Karpas-422 (cell line): ENCODE data around the gene STK24. TPM values are rescaled to one million over a fixed set of nuclear protein-coding genes. Genes with fewer than 3 reads are reported as not detected.
A peak's percentile ranks its signal among the peaks of the same experiment; 100 is the strongest.

ENCODE experiments used
- DNase-seq: peaks from one replicate; pipeline ENCODE4 v3.0.0-alpha.2; 2015
- H2AFZ ChIP-seq: fragments of 200-600 bp; sonication (generic); 2 replicates; pipeline ENCODE4 v1.6.1; 2014; ENCODE audit warnings: antibody characterized with exemption, low read length, mixed read lengths
- H3K27ac ChIP-seq: fragments of 200-600 bp; sonication (generic); 2 replicates; pipeline ENCODE4 v1.5.1; 2014; ENCODE audit warnings: mild to moderate bottlenecking, low read length, moderate library complexity
- H3K27me3 ChIP-seq: fragments of 200-600 bp; sonication (generic); 2 replicates; pipeline ENCODE4 v1.6.1; 2014; ENCODE audit warnings: low read length, mixed read lengths
- H3K36me3 ChIP-seq: fragments of 200-600 bp; sonication (generic); 2 replicates; pipeline ENCODE4 v1.6.1; 2014; ENCODE audit warnings: low read length, mixed read lengths; ENCODE audit not compliant: insufficient read depth
- H3K4me1 ChIP-seq: fragments of 200-600 bp; sonication (generic); 2 replicates; pipeline ENCODE4 v1.6.1; 2014; ENCODE audit warnings: mild to moderate bottlenecking, low read length, mixed read lengths
- H3K4me2 ChIP-seq: fragments of 200-600 bp; sonication (generic); 2 replicates; pipeline ENCODE4 v1.6.1; 2014; ENCODE audit warnings: low read length, low read depth, mild to moderate bottlenecking; ENCODE audit not compliant: poor library complexity, severe bottlenecking
- H3K4me3 ChIP-seq: fragments of 200-600 bp; sonication (generic); 2 replicates; pipeline ENCODE4 v1.5.1; 2014; ENCODE audit warnings: mild to moderate bottlenecking, antibody characterized with exemption, low read length, mixed read lengths
- H3K79me2 ChIP-seq: fragments of 200-600 bp; sonication (generic); 2 replicates; pipeline ENCODE4 v1.6.1; 2014; ENCODE audit warnings: mild to moderate bottlenecking, low read length, mixed read lengths
- H3K9ac ChIP-seq: fragments of 200-600 bp; sonication (generic); 2 replicates; pipeline ENCODE4 v1.6.0; 2014; ENCODE audit warnings: low read length
- H3K9me2 ChIP-seq: fragments of 200-600 bp; sonication (generic), shearing (Covaris generic); replicated peaks from 2 replicates; pipeline ENCODE4 v1.6.0; 2014; ENCODE audit warnings: mild to moderate bottlenecking, low read length, moderate library complexity; ENCODE audit not compliant: insufficient read depth
- H3K9me3 ChIP-seq: fragments of 300-700, 200-600 bp; sonication (generic); 2 replicates; pipeline ENCODE4 v1.6.1; 2014; ENCODE audit warnings: low read length, mixed read lengths
- H4K20me1 ChIP-seq: fragments of 200-600 bp; sonication (generic); 2 replicates; pipeline ENCODE4 v1.6.1; 2014; ENCODE audit warnings: mild to moderate bottlenecking, antibody characterized with exemption, low read length, low read depth; ENCODE audit not compliant: insufficient read depth
- total RNA-seq: library from RNA; depleted of rRNA; stranded (reverse); fragments of >200 nt; shearing (Covaris generic); gene quantifications from 2 replicates; pipeline ENCODE4 v1.2.3, GENCODE V29; 2014; ENCODE audit warnings: low replicate concordance

STK24 gene
- total RNA-seq, 1 experiment from 2014 or later, result 107 TPM

- no peak for DNase-seq
- Histone ChIP-seq H3K79me2 (no peaks in the 10 kb centered on the region), H4K20me1 (peaks cover 9% of the 10 kb centered on the region; the same call in 1 of the 2 replicates), H3K27me3 (no peaks in the 10 kb centered on the region), H2AFZ (no peak overlapping the region), H3K4me2 (no peak overlapping the region), H3K4me3 (peak overlapping the region; percentile 25; the same call in 1 of the 2 replicates), H3K9me2 (no peaks in the 10 kb centered on the region), H3K9me3 (no peaks in the 10 kb centered on the region), H3K4me1 (peaks cover 39% of the 10 kb centered on the region), H3K36me3 (no peaks in the 10 kb centered on the region), H3K27ac (no peak overlapping the region), H3K9ac (no peak overlapping the region)
Measured at GRCh38 chr13:98439126-98439828, 137.6 kb downstream of the STK24 start.

DNA sequence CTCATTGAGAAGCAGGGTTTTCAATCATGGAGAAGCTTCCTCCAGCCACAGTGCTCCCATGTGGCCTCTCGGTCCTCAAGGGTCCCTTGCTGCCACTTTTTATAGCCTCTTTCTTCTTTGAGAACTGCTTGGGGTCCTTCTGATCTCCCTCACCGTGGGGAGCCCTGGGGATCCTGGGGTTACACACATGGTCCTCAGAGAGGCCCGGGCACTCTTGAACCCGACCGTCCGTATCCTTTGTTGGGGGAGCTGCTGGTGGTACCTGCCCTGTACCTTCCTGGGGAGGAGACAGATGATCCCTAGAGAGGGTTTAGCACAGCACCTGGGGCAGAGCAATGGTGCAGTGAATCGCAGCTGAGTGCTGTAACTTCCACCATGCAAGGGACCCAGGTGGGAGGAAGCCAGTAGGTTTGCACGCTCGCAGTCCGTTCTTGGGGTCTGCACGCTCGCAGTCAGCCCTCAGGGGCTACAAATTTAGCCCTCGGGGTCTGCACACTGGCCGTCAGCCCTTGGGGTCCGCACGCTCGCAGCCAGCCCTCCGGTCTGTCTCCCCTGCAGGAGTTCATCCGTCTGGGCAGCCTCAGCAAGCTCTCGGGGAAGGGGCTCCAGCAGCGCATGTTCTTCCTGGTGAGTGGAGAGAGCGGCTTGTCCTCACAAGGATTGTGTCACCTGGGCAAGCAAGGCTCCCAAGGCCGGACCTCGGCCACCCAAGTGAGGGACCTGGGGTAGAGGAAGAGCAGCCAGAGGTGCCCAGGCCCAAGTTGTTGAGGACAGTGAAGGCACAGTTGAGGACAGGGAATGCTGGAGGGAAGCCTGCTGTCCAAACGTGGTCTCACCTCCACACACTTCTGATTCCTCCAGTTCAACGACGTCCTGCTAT is 138.4 kb downstream of the STK24 start:
- Histone ChIP-seq H3K36me3 (no peaks in the 10 kb centered on the region), H3K27me3 (no peaks in the 10 kb centered on the region), H3K4me2 (peak overlapping the region; percentile 59), H2AFZ (no peak overlapping the region), H3K4me3 (peak overlapping the region; percentile 25; the same call in 1 of the 2 replicates), H3K9me2 (no peaks in the 10 kb centered on the region), H3K27ac (peak overlapping the region; percentile 49; the same call in 1 of the 2 replicates), H3K9ac (no peak overlapping the region), H3K9me3 (no peaks in the 10 kb centered on the region), H3K4me1 (peaks cover 38% of the 10 kb centered on the region), H4K20me1 (peaks cover 9% of the 10 kb centered on the region; the same call in 1 of the 2 replicates), H3K79me2 (no peaks in the 10 kb centered on the region)
- peak; percentile 86 for DNase-seq

- Histone ChIP-seq H3K27me3 (no peaks in the 10 kb centered on the region), H3K9ac (no peak overlapping the region), H3K9me3 (no peaks in the 10 kb centered on the region), H3K4me2 (no peak overlapping the region), H3K27ac (no peak overlapping the region), H3K79me2 (no peaks in the 10 kb centered on the region), H3K4me1 (peaks cover 25% of the 10 kb centered on the region), H3K4me3 (no peak overlapping the region), H3K9me2 (no peaks in the 10 kb centered on the region), H4K20me1 (peaks cover 7% of the 10 kb centered on the region; the same call in 1 of the 2 replicates), H2AFZ (no peak overlapping the region), H3K36me3 (no peaks in the 10 kb centered on the region)
- no peak for DNase-seq
Measured at GRCh38 chr13:98436233-98436910, 140.5 kb downstream of the STK24 start.

DNA sequence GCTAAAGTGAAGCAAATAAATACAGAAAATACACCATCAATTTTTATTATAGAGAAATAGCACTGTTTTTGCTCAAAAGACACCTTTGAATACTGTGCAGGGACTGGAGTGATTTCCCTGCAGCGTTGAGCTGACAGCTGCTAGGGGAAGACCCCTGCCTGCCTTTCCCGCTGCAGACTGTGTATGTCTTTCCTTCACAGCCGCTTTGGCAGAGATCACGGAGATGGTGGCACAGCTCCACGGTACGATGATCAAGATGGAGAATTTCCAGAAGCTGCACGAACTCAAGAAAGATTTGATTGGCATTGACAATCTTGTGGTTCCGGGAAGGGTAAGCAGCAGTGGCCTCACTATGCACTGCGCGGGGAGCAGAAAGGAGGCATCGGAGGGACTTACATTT is 141.5 kb downstream of the STK24 start:
- no peak overlapping the region for H3K27ac ChIP-seq
- no peaks in the 10 kb centered on the region for H3K36me3 ChIP-seq
- H3K27me3 ChIP-seq, result no peaks in the 10 kb centered on the region
- H3K9me3 ChIP-seq, result no peaks in the 10 kb centered on the region
- H3K4me3 ChIP-seq, result no peak overlapping the region
- no peak overlapping the region for H2AFZ ChIP-seq
- no peaks in the 10 kb centered on the region for H3K79me2 ChIP-seq
- H4K20me1 ChIP-seq, result peaks cover 3% of the 10 kb centered on the region; the same call in 1 of the 2 replicates
- H3K9me2 ChIP-seq, result no peaks in the 10 kb centered on the region
- no peak overlapping the region for H3K4me2 ChIP-seq
- DNase-seq, result no peak
- H3K9ac ChIP-seq, result no peak overlapping the region
- peaks cover 25% of the 10 kb centered on the region for H3K4me1 ChIP-seq

DNA sequence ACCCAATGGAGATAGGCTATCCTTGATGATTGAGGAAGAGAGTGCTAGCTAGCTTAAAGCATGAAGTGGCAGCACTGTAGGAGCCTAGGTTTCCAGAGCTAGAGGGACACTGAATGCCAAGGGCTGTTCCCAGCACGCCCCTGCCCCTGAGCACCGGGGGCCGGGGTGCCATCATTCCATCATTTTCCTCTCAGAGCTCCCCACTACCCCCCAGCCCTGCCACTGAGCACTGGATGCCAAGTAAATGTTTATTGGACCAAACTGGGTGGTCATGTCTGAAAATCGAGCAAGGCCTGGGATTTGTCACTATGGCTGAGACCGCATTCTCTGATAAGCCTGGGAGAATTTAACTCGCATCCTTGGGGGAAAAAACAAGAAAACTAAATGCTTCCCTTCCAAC is 142.8 kb downstream of the STK24 start:
- H3K27me3 ChIP-seq, result no peaks in the 10 kb centered on the region
- no peak overlapping the region for H2AFZ ChIP-seq
- H3K36me3 ChIP-seq, result no peaks in the 10 kb centered on the region
- H3K9me2 ChIP-seq, result no peaks in the 10 kb centered on the region
- no peaks in the 10 kb centered on the region for H4K20me1 ChIP-seq
- no peaks in the 10 kb centered on the region for H3K9me3 ChIP-seq
- H3K9ac ChIP-seq, result no peak overlapping the region
- H3K27ac ChIP-seq, result no peak overlapping the region
- no peaks in the 10 kb centered on the region for H3K79me2 ChIP-seq
- no peak overlapping the region for H3K4me3 ChIP-seq
- no peak overlapping the region for H3K4me2 ChIP-seq
- H3K4me1 ChIP-seq, result peaks cover 18% of the 10 kb centered on the region
- DNase-seq, result no peak

- Histone ChIP-seq H3K27me3 (no peaks in the 10 kb centered on the region), H3K27ac (no peak overlapping the region), H3K9ac (no peak overlapping the region), H3K9me3 (no peaks in the 10 kb centered on the region), H4K20me1 (no peaks in the 10 kb centered on the region), H3K36me3 (no peaks in the 10 kb centered on the region), H3K4me3 (no peak overlapping the region), H3K4me2 (no peak overlapping the region), H2AFZ (no peak overlapping the region), H3K9me2 (no peaks in the 10 kb centered on the region), H3K4me1 (peaks cover 14% of the 10 kb centered on the region), H3K79me2 (no peaks in the 10 kb centered on the region)
- DNase-seq, result no peak
Measured at GRCh38 chr13:98433654-98434053, 143.3 kb downstream of the STK24 start.

GRCh38 chr13:98432638-98433037 is 144.3 kb downstream of the STK24 start:
- no peak overlapping the region for H3K4me3 ChIP-seq
- no peaks in the 10 kb centered on the region for H3K9me3 ChIP-seq
- H4K20me1 ChIP-seq, result no peaks in the 10 kb centered on the region
- no peaks in the 10 kb centered on the region for H3K79me2 ChIP-seq
- H3K9me2 ChIP-seq, result no peaks in the 10 kb centered on the region
- H3K36me3 ChIP-seq, result no peaks in the 10 kb centered on the region
- H3K4me1 ChIP-seq, result peaks cover 4% of the 10 kb centered on the region
- no peaks in the 10 kb centered on the region for H3K27me3 ChIP-seq
- no peak overlapping the region for H2AFZ ChIP-seq
- no peak overlapping the region for H3K27ac ChIP-seq
- H3K4me2 ChIP-seq, result no peak overlapping the region
- no peak for DNase-seq
- no peak overlapping the region for H3K9ac ChIP-seq
